HL-60 (cell line): ENCODE measurements around the gene NFIA.
A peak's percentile ranks its signal among the peaks of the same experiment; 100 is the strongest.

Experiments
- DNase-seq, 2 experiments: peaks; one replicate each; pipeline ENCODE4 v3.0.0-alpha.2; 2010 to 2020; ENCODE audit warnings: low read depth in 1 of 2, low spot score in 1 of 2
- H3K27ac ChIP-seq: fragments of 250-450 bp; sonication (Bioruptor Pico); replicated peaks from 2 replicates; pipeline ENCODE4 v1.5.1; 2020; ENCODE audit warnings: mild to moderate bottlenecking, moderate library complexity
- H3K27me3 ChIP-seq: fragments of 250-450 bp; sonication (Bioruptor Pico); 2 replicates; pipeline ENCODE4 v1.5.1; 2021; ENCODE audit warnings: mild to moderate bottlenecking, moderate library complexity; ENCODE audit not compliant: insufficient read depth, poor library complexity, severe bottlenecking
- H3K4me3 ChIP-seq: replicated peaks from 2 replicates; pipeline ENCODE4 v1.5.1; 2011; ENCODE audit warnings: mild to moderate bottlenecking, control low read depth, low read length; ENCODE audit not compliant: insufficient read depth
- GABPA ChIP-seq: IDR thresholded peaks from 2 replicates; pipeline ENCODE4 v1.6.1; 2012; ENCODE audit warnings: low read depth
- POLR2AphosphoS5 ChIP-seq: IDR thresholded peaks from 2 replicates; pipeline ENCODE4 v1.6.1; 2012; ENCODE audit warnings: low read depth
- SPI1 ChIP-seq: IDR thresholded peaks from 2 replicates; pipeline ENCODE4 v1.6.1; 2012; ENCODE audit warnings: low read depth, mild to moderate bottlenecking, borderline replicate concordance
- TF ChIP-seq, protein P1 (sequence below): IDR thresholded peaks from one replicate; pipeline ENCODE4 v1.5.1; 2011; ENCODE audit warnings: low read length, control low read depth, inconsistent platforms; ENCODE audit not compliant: insufficient read depth
- TF ChIP-seq, protein P2 (sequence below): IDR thresholded peaks from 2 replicates; pipeline ENCODE4 v1.6.1; 2012; ENCODE audit warnings: low read depth; ENCODE audit not compliant: insufficient replicate concordance

NFIA gene

DNA sequence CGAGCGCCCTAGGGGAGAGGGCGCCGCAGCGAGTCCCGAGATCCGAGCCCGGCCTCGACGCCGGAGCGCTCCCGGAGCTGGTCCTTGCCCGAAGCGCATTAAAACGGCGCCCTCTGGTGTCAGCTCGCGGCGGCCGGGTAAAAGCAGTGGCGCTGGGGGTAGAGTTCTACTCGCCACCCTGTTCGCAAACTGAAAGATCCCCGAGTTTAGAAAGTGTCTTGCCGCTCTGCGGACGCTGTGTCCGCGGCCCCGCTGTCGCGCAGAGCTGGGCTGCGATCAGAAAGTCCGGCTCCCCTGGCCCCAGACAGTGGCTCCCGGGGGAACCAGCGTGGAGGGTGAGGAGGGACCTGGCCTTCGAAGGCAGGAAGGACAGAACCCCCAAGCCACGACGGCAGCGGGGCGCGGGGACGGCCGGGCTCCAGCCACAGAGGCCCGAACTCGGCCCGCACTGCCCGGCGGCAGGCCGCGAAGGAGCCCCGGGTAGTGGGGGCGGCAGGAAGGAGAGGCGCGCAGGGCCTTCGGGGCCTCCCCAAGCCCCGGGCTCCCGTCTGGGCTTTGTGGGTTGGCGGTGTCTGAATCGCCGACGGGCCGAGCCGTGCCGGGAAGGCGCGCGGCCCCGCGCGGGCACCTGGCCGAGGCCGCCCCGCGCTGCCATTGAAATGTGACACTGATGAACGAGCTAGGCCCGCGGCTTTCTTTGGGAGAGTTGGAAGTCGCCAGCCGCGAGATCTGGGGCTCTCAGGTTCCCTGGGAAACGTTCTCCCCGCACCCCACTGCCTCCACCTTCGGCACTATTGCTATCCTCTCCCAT is 39.1 kb upstream of the NFIA start:
- peak overlapping the region; percentile 25 for H3K4me3 ChIP-seq
- DNase-seq = peak in 1 of 2 experiments; percentile 70
- H3K27me3 ChIP-seq = peaks cover 17% of the 10 kb centered on the region
- no peak for TF ChIP-seq GABPA
- TF ChIP-seq, protein P1, sequence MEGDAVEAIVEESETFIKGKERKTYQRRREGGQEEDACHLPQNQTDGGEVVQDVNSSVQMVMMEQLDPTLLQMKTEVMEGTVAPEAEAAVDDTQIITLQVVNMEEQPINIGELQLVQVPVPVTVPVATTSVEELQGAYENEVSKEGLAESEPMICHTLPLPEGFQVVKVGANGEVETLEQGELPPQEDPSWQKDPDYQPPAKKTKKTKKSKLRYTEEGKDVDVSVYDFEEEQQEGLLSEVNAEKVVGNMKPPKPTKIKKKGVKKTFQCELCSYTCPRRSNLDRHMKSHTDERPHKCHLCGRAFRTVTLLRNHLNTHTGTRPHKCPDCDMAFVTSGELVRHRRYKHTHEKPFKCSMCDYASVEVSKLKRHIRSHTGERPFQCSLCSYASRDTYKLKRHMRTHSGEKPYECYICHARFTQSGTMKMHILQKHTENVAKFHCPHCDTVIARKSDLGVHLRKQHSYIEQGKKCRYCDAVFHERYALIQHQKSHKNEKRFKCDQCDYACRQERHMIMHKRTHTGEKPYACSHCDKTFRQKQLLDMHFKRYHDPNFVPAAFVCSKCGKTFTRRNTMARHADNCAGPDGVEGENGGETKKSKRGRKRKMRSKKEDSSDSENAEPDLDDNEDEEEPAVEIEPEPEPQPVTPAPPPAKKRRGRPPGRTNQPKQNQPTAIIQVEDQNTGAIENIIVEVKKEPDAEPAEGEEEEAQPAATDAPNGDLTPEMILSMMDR = peak; percentile 52
- no peak overlapping the region for H3K27ac ChIP-seq

DNA sequence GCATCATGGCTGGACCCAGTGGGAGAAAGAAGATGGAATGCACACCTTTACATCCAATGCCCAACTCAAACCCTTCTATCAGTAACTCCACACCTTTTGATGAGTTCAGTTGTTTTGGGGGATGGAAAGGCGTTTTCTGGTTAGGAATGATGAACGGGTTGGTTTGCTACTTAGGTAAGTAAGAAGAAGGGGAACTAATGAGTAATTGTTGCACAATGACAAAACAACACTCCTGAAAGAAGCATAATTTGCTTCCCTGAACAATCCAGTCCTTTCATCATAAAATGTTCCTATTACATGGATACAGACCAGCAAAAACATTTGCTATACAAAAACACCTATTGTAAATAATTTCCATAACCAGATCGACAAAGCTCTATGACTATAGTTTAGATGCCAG is 35.9 kb upstream of the NFIA start:
- Histone ChIP-seq H3K27me3 (peaks cover 24% of the 10 kb centered on the region), H3K27ac (no peak overlapping the region), H3K4me3 (no peak overlapping the region)
- DNase-seq = no peak
- TF ChIP-seq POLR2AphosphoS5 = no peak
- TF ChIP-seq, protein P1 = no peak
- TF ChIP-seq, protein P2, sequence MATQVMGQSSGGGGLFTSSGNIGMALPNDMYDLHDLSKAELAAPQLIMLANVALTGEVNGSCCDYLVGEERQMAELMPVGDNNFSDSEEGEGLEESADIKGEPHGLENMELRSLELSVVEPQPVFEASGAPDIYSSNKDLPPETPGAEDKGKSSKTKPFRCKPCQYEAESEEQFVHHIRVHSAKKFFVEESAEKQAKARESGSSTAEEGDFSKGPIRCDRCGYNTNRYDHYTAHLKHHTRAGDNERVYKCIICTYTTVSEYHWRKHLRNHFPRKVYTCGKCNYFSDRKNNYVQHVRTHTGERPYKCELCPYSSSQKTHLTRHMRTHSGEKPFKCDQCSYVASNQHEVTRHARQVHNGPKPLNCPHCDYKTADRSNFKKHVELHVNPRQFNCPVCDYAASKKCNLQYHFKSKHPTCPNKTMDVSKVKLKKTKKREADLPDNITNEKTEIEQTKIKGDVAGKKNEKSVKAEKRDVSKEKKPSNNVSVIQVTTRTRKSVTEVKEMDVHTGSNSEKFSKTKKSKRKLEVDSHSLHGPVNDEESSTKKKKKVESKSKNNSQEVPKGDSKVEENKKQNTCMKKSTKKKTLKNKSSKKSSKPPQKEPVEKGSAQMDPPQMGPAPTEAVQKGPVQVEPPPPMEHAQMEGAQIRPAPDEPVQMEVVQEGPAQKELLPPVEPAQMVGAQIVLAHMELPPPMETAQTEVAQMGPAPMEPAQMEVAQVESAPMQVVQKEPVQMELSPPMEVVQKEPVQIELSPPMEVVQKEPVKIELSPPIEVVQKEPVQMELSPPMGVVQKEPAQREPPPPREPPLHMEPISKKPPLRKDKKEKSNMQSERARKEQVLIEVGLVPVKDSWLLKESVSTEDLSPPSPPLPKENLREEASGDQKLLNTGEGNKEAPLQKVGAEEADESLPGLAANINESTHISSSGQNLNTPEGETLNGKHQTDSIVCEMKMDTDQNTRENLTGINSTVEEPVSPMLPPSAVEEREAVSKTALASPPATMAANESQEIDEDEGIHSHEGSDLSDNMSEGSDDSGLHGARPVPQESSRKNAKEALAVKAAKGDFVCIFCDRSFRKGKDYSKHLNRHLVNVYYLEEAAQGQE = no peak
- no peak for TF ChIP-seq SPI1
- no peak for TF ChIP-seq GABPA

DNA sequence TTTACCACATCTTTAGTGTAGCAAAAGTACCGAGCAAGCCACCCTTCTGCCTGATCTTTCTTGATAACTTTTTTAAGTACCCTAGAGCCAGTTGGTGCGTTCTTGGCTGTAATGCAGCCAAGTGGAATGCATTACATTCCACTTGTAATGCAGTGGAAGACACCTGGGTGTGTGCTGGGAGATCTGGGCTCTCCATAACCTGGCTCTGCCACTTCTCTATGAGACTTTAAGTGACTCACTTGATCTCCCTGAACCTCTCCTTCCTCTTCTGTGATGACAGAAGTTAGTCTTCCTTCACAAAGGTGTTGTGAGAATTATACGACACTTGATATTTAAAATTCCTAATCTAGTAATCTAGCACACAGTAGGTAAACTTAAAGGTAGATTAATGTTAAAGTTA is 35.3 kb upstream of the NFIA start:
- no peak for DNase-seq
- H3K4me3 ChIP-seq = no peak overlapping the region
- TF ChIP-seq SPI1 (no peak), POLR2AphosphoS5 (no peak), GABPA (no peak)
- TF ChIP-seq, protein P2 = no peak
- TF ChIP-seq, protein P1 = no peak
- H3K27me3 ChIP-seq = peaks cover 27% of the 10 kb centered on the region
- no peak overlapping the region for H3K27ac ChIP-seq
